Activated T-cell treated with anti-CD3 and anti-CD28 coated beads, Interleukin-2, amount 50 U/mL, for 24 hours (primary cell): Measurements from ENCODE around the gene LONP2.

Experiments used
- DNase-seq: peaks from one replicate; pipeline ENCODE4 v3.0.0-alpha.2; 2020
- H3K27ac Mint-ChIP-seq: 2 replicates; pipeline ENCODE4 v1.8.0; 2020; ENCODE audit warnings: mild to moderate bottlenecking, mixed read lengths
- H3K27me3 Mint-ChIP-seq: 2 replicates; pipeline ENCODE4 v1.8.0; 2020; ENCODE audit warnings: mixed read lengths
- H3K36me3 Mint-ChIP-seq: 2 replicates; pipeline ENCODE4 v1.8.0; 2020; ENCODE audit warnings: low read depth, mixed read lengths
- H3K4me1 Mint-ChIP-seq: 2 replicates; pipeline ENCODE4 v1.8.0; 2020; ENCODE audit warnings: low read depth, mixed read lengths
- H3K4me3 Mint-ChIP-seq: 2 replicates; pipeline ENCODE4 v1.8.0; 2020; ENCODE audit warnings: mild to moderate bottlenecking, moderate library complexity, mixed read lengths
- H3K9me3 Mint-ChIP-seq: 2 replicates; pipeline ENCODE4 v1.8.0; 2020; ENCODE audit warnings: mixed read lengths

LONP2 gene, protein sequence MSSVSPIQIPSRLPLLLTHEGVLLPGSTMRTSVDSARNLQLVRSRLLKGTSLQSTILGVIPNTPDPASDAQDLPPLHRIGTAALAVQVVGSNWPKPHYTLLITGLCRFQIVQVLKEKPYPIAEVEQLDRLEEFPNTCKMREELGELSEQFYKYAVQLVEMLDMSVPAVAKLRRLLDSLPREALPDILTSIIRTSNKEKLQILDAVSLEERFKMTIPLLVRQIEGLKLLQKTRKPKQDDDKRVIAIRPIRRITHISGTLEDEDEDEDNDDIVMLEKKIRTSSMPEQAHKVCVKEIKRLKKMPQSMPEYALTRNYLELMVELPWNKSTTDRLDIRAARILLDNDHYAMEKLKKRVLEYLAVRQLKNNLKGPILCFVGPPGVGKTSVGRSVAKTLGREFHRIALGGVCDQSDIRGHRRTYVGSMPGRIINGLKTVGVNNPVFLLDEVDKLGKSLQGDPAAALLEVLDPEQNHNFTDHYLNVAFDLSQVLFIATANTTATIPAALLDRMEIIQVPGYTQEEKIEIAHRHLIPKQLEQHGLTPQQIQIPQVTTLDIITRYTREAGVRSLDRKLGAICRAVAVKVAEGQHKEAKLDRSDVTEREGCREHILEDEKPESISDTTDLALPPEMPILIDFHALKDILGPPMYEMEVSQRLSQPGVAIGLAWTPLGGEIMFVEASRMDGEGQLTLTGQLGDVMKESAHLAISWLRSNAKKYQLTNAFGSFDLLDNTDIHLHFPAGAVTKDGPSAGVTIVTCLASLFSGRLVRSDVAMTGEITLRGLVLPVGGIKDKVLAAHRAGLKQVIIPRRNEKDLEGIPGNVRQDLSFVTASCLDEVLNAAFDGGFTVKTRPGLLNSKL

DNA sequence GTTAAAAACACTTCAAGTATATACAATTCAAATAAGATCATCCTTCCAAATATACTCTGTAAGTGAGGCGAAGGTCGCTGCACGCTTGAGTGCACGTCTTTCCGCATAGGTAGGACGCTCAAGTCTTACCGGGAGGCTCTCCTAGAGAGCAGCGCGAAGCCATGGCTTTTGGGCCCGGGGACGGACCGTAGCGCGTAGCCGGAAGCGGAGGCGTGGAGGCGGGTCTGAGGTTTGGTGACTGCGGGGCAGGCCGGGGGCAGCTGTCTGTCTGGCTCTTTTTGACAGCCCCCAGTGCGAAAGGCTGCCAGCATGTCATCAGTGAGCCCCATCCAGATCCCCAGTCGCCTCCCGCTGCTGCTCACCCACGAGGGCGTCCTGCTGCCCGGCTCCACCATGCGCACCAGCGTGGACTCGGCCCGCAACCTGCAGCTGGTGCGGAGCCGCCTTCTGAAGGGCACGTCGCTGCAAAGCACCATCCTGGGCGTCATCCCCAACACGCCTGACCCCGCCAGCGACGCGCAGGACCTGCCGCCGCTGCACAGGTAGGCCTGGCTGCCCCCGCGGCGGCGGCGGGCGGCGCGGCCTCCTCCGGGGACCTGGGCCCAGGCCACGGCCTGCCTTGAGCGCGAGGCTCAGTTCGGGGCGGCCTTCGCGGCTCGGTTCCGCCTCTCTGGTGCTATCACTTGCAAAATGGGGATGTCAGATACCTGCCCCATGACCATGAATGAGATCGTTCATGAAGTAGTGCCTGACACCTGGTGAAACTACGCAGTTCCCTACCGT, at the start of gene LONP2:
Gene LONP2 (plus strand): TSS at position 221 of the 783 bp plus-strand sequence. CDS start 89 bp downstream, at position 310.
- DNase-seq: peak; percentile 99
- peaks cover 3% of the 10 kb centered on the region for H3K9me3 Mint-ChIP-seq
- H3K4me3 Mint-ChIP-seq: peak within 1 kb of the TSS; percentile 85
- H3K27ac Mint-ChIP-seq: peak within 1 kb of the TSS; percentile 93
- H3K4me1 Mint-ChIP-seq: peaks cover 42% of the 10 kb centered on the region
- peaks cover 16% of the 10 kb centered on the region for H3K36me3 Mint-ChIP-seq
- no peaks in the 10 kb centered on the region for H3K27me3 Mint-ChIP-seq

DNA sequence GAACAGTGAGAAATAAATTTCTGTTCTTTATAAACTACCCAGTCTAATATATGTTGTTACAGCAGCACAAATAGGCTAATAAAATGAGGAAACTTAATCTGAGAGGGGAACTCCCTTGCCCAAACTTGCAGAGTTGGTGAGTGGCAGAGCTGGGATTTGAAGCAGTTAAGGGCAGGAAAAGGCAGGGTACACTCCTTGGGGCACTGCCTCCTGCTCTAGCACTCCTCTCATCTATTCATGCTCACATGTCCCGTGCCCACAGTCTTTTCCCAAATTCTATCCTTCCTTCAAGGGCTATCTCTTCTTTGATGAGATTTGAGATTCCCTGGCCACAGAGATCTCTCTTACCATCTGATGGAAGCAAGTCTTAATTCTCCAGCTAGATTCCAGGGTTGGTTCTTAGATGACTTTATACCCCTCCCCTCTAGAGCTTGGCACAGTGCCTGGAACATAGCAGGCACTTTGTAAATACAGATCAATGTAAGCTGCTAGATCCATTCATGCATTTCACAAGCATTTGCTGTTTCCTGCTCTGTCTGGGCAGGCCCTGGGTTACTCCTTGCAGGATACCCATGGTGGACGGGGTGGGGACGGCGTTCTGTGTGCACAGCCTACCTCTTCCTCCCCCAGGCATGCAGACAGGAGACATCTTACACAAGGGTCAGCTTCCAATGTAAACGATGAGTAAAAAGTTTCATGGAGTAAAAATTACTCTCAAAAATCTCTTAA, 49.1 kb upstream of the LONP2 start:
- no peaks in the 10 kb centered on the region for H3K36me3 Mint-ChIP-seq
- H3K9me3 Mint-ChIP-seq: no peaks in the 10 kb centered on the region
- no peak overlapping the region for H3K27ac Mint-ChIP-seq
- H3K4me1 Mint-ChIP-seq: no peaks in the 10 kb centered on the region
- no peak overlapping the region for H3K4me3 Mint-ChIP-seq
- no peak for DNase-seq
- no peaks in the 10 kb centered on the region for H3K27me3 Mint-ChIP-seq

DNA sequence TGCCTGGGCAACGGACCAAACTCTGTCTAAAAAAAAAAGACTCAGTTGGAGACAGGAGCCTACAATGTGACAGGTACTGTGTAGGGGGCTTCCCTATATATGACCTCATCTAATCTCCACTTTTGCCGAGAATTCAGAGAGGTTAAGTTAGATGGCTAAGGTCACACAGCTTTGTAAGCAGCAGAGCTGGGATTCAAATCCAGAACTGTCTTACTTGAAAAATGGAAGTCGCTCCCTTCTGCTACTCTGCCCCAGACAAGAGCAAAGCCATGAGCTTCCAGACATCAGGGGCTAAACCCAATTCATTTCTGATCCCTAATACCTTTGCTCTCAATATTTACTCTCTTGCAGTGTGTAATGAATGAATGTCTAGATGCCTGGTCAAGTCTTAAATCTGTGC, 46.8 kb upstream of the LONP2 start:
- Mint-ChIP-seq H3K36me3 (no peaks in the 10 kb centered on the region), H3K9me3 (no peaks in the 10 kb centered on the region), H3K4me1 (no peaks in the 10 kb centered on the region), H3K4me3 (no peak overlapping the region), H3K27me3 (no peaks in the 10 kb centered on the region), H3K27ac (no peak overlapping the region)
- no peak for DNase-seq

DNA sequence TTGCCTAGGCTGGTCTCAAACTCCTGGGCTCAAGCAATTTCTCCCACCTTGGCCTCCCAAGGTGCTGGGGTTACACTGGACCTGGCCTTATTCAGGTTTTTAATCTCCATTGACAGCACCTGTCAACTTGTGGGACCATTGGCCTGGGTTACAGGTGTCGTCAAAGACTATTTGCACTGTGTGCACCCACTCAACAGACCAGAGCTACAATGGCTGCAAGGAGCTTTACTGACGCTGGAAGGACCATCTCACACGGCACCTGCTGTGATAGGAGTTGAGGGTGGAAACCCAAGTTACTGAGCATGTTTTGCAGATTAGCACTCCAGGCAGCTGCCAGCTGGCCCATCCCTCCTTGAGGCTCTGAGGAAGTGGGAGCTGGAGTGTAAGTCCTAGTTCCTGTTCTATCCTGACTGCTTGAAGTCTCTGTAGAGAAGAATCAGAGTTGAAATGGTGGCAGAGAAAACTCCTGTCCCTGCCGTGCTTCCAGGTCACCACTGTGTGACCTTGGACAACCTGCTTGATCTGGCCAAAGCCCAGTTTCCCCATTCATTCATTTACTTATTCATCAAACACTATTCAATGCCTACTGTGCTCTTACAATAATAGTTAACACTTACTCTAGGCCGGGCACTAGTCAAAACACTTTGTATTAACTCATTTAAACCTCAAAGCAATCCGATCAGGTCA, 42.4 kb upstream of the LONP2 start:
- no peaks in the 10 kb centered on the region for H3K36me3 Mint-ChIP-seq
- no peak overlapping the region for H3K27ac Mint-ChIP-seq
- no peak for DNase-seq
- no peaks in the 10 kb centered on the region for H3K9me3 Mint-ChIP-seq
- no peak overlapping the region for H3K4me3 Mint-ChIP-seq
- H3K27me3 Mint-ChIP-seq: peaks cover 13% of the 10 kb centered on the region
- peaks cover 1% of the 10 kb centered on the region for H3K4me1 Mint-ChIP-seq

- Mint-ChIP-seq H3K36me3 (no peaks in the 10 kb centered on the region), H3K9me3 (no peaks in the 10 kb centered on the region), H3K4me1 (peaks cover 1% of the 10 kb centered on the region), H3K27me3 (peaks cover 30% of the 10 kb centered on the region), H3K27ac (no peak overlapping the region), H3K4me3 (no peak overlapping the region)
- no peak for DNase-seq
Measured at GRCh38 chr16:48203974-48204824, 39.9 kb upstream of the LONP2 start.

DNA sequence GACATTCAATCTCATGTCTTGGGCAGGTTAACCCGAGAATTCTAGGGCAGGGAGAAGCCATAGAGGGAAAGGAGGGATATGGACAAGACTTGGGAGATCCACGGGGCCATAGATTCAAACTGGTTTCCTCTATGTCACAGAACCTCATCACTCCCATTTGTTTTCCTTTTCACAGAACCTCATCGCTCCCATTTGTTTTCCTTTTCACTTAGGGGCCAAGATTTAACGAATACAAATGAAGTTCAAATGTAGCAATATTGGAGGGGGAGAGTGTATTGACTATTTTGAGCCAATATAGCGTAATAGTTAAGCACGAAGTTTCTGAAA, 39.3 kb upstream of the LONP2 start:
- H3K36me3 Mint-ChIP-seq: no peaks in the 10 kb centered on the region
- no peak overlapping the region for H3K4me3 Mint-ChIP-seq
- no peak overlapping the region for H3K27ac Mint-ChIP-seq
- DNase-seq: no peak
- peaks cover 1% of the 10 kb centered on the region for H3K4me1 Mint-ChIP-seq
- no peaks in the 10 kb centered on the region for H3K9me3 Mint-ChIP-seq
- H3K27me3 Mint-ChIP-seq: peaks cover 30% of the 10 kb centered on the region

DNA sequence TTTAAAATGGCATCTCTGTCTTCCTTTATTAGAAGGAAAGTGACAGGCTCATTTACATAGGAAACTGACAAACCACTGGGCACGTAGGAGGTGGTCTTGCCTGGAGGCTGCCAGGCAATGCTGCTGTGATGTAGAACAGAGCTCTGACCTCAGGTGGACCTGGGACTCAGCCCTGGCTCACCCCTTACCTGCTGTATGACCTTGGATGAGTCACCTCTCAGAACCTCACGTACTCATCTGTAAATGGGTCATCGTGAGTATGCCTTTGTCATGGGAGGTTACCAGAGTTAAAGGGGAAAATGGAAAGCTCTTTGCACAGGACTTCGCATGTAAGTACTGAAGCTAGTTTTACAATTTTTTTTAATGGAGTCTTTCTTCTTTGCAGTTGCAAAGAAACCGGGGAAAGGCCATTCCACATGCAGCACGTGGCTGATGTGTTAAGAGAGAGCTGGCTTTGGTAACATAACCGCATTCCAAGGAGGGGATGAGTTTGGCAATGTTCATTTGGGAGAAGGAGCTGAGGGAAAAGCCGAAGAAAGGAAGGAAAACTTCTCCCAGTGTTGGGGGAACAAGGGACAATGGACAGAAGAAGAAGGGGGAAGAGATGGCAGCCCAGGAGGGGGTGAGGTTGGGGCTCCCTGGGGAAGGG, 37.4 kb upstream of the LONP2 start:
- no peaks in the 10 kb centered on the region for H3K36me3 Mint-ChIP-seq
- no peak for DNase-seq
- no peak overlapping the region for H3K4me3 Mint-ChIP-seq
- no peaks in the 10 kb centered on the region for H3K9me3 Mint-ChIP-seq
- H3K27me3 Mint-ChIP-seq: peaks cover 30% of the 10 kb centered on the region
- peaks cover 1% of the 10 kb centered on the region for H3K4me1 Mint-ChIP-seq
- no peak overlapping the region for H3K27ac Mint-ChIP-seq

GRCh38 chr16:48210747-48211146, 33.4 kb upstream of the LONP2 start:
- peaks cover 21% of the 10 kb centered on the region for H3K27me3 Mint-ChIP-seq
- no peaks in the 10 kb centered on the region for H3K36me3 Mint-ChIP-seq
- peaks cover 1% of the 10 kb centered on the region for H3K4me1 Mint-ChIP-seq
- no peaks in the 10 kb centered on the region for H3K9me3 Mint-ChIP-seq
- no peak overlapping the region for H3K4me3 Mint-ChIP-seq
- no peak for DNase-seq
- no peak overlapping the region for H3K27ac Mint-ChIP-seq

DNA sequence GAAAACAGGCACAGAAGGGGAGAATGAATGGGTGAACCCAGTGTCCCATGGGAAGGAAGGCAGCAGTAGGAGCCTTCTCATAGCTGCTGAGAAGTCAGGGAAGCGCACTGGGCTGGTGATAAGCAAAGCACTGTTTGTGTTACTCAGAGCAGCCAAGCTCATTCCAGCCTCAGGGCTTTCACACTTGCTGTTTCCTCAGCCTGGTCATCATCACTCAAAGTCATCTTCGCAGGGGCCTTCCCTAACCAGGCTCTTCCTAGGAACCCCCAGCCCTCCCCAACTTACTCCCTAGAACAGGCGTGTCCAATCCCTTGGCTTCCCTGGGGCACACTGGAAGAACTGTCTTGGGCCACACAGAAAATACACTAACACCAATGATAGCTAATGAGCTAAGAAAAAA, 32.1 kb upstream of the LONP2 start:
- Mint-ChIP-seq H3K4me3 (no peak overlapping the region), H3K9me3 (no peaks in the 10 kb centered on the region), H3K36me3 (no peaks in the 10 kb centered on the region), H3K27ac (no peak overlapping the region), H3K27me3 (peaks cover 13% of the 10 kb centered on the region), H3K4me1 (no peaks in the 10 kb centered on the region)
- DNase-seq: no peak

DNA sequence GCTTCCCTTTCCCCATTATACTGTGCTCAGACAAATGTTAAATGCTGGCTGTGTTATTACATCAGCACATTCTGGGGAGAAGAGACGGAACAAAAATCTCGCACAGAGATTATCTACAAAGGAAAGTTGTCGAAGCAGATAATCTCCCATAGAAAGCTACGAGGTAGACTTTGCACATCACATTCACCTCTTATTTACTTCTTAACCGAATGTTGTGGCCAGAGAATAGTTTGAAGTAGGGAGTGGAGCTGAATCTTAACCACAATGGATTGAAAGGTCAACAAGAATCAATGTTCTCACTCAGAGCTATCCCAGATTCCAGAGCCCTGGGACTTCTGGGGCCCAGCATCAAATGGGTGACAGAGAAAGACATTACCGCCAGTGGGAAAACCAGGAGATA, 28.4 kb upstream of the LONP2 start:
- Mint-ChIP-seq H3K4me3 (no peak overlapping the region), H3K36me3 (no peaks in the 10 kb centered on the region), H3K4me1 (no peaks in the 10 kb centered on the region), H3K27me3 (no peaks in the 10 kb centered on the region), H3K9me3 (peaks cover 3% of the 10 kb centered on the region), H3K27ac (no peak overlapping the region)
- no peak for DNase-seq

GRCh38 chr16:48217708-48218107, 26.4 kb upstream of the LONP2 start:
- Mint-ChIP-seq H3K27ac (no peak overlapping the region), H3K36me3 (no peaks in the 10 kb centered on the region), H3K9me3 (peaks cover 3% of the 10 kb centered on the region), H3K4me1 (no peaks in the 10 kb centered on the region), H3K4me3 (no peak overlapping the region), H3K27me3 (no peaks in the 10 kb centered on the region)
- no peak for DNase-seq

GRCh38 chr16:48218473-48218872, 25.6 kb upstream of the LONP2 start:
- Mint-ChIP-seq H3K4me3 (no peak overlapping the region), H3K9me3 (peaks cover 3% of the 10 kb centered on the region), H3K36me3 (no peaks in the 10 kb centered on the region), H3K27me3 (no peaks in the 10 kb centered on the region), H3K4me1 (no peaks in the 10 kb centered on the region), H3K27ac (no peak overlapping the region)
- no peak for DNase-seq

- no peaks in the 10 kb centered on the region for H3K36me3 Mint-ChIP-seq
- peaks cover 3% of the 10 kb centered on the region for H3K9me3 Mint-ChIP-seq
- H3K27ac Mint-ChIP-seq: no peak overlapping the region
- no peaks in the 10 kb centered on the region for H3K4me1 Mint-ChIP-seq
- no peak for DNase-seq
- no peaks in the 10 kb centered on the region for H3K27me3 Mint-ChIP-seq
- no peak overlapping the region for H3K4me3 Mint-ChIP-seq
Measured at GRCh38 chr16:48220891-48221290, 23.2 kb upstream of the LONP2 start.
